Chondrocyte (in vitro differentiated cells): ENCODE results near the gene DPP4. TPM values are rescaled to one million over a fixed set of nuclear protein-coding genes. Genes with fewer than 3 reads are reported as not detected.

Experiments
- DNase-seq: peaks from one replicate; pipeline ENCODE4 v3.0.0; 2021; ENCODE audit warnings: mixed read lengths, low spot score
- H3K27ac Mint-ChIP-seq: one replicate; pipeline ENCODE4 v1.8.0; 2021; ENCODE audit warnings: mild to moderate bottlenecking, moderate library complexity, mixed read lengths; ENCODE audit not compliant: unreplicated experiment
- H3K27me3 Mint-ChIP-seq: 2 replicates; pipeline ENCODE4 v1.8.0; 2021; ENCODE audit warnings: low read depth, mixed read lengths
- H3K36me3 Mint-ChIP-seq: 2 replicates; pipeline ENCODE4 v1.8.0; 2021; ENCODE audit warnings: low read depth, mixed read lengths
- H3K4me1 Mint-ChIP-seq: 2 replicates; pipeline ENCODE4 v1.8.0; 2021; ENCODE audit warnings: low read depth, mild to moderate bottlenecking, mixed read lengths
- H3K4me3 Mint-ChIP-seq: one replicate; pipeline ENCODE4 v1.8.0; 2021; ENCODE audit warnings: mild to moderate bottlenecking, moderate library complexity, mixed read lengths; ENCODE audit not compliant: unreplicated experiment
- H3K9me3 Mint-ChIP-seq: 2 replicates; pipeline ENCODE4 v1.8.0; 2021; ENCODE audit warnings: low read depth, mixed read lengths
- CTCF ChIP-seq: fragments of 200-600 bp; sonication (generic); IDR thresholded peaks from 2 replicates; pipeline ENCODE4 v1.5.0; 2021; ENCODE audit warnings: antibody characterized with exemption, mild to moderate bottlenecking, moderate library complexity
- total RNA-seq: library from RNA; stranded (reverse); gene quantifications from 3 replicates; pipeline ENCODE4 v1.2.1, GENCODE V29; 2021

DPP4 gene
- total RNA-seq, 1 donor from 2014 or later, result 0.42 TPM

GRCh38 chr2:162000431-162000830 is 73.6 kb downstream of the DPP4 start:
- H3K9me3 Mint-ChIP-seq, result no peaks in the 10 kb centered on the region
- H3K27ac Mint-ChIP-seq, result no peak overlapping the region
- DNase-seq, result no peak
- TF ChIP-seq CTCF, result no peak
- peaks cover 41% of the 10 kb centered on the region for H3K27me3 Mint-ChIP-seq
- no peak overlapping the region for H3K4me3 Mint-ChIP-seq
- no peaks in the 10 kb centered on the region for H3K4me1 Mint-ChIP-seq
- H3K36me3 Mint-ChIP-seq, result no peaks in the 10 kb centered on the region

GRCh38 chr2:161999321-161999720 is 74.7 kb downstream of the DPP4 start:
- peaks cover 42% of the 10 kb centered on the region for H3K27me3 Mint-ChIP-seq
- H3K36me3 Mint-ChIP-seq, result no peaks in the 10 kb centered on the region
- no peaks in the 10 kb centered on the region for H3K9me3 Mint-ChIP-seq
- H3K4me1 Mint-ChIP-seq, result no peaks in the 10 kb centered on the region
- no peak overlapping the region for H3K4me3 Mint-ChIP-seq
- TF ChIP-seq CTCF, result no peak
- H3K27ac Mint-ChIP-seq, result no peak overlapping the region
- no peak for DNase-seq

- no peak overlapping the region for H3K27ac Mint-ChIP-seq
- H3K4me1 Mint-ChIP-seq, result no peaks in the 10 kb centered on the region
- H3K4me3 Mint-ChIP-seq, result no peak overlapping the region
- H3K9me3 Mint-ChIP-seq, result no peaks in the 10 kb centered on the region
- DNase-seq, result no peak
- no peak for TF ChIP-seq CTCF
- H3K36me3 Mint-ChIP-seq, result no peaks in the 10 kb centered on the region
- peaks cover 38% of the 10 kb centered on the region for H3K27me3 Mint-ChIP-seq
Measured at GRCh38 chr2:161998857-161999256, 75.2 kb downstream of the DPP4 start.

- no peak for DNase-seq
- H3K27ac Mint-ChIP-seq, result no peak overlapping the region
- peaks cover 32% of the 10 kb centered on the region for H3K27me3 Mint-ChIP-seq
- H3K4me1 Mint-ChIP-seq, result peaks cover 2% of the 10 kb centered on the region
- H3K9me3 Mint-ChIP-seq, result no peaks in the 10 kb centered on the region
- H3K4me3 Mint-ChIP-seq, result no peak overlapping the region
- no peaks in the 10 kb centered on the region for H3K36me3 Mint-ChIP-seq
- no peak for TF ChIP-seq CTCF
Measured at GRCh38 chr2:161997916-161998471, 76.0 kb downstream of the DPP4 start.

- no peak for TF ChIP-seq CTCF
- H3K4me1 Mint-ChIP-seq, result peaks cover 19% of the 10 kb centered on the region
- peaks cover 26% of the 10 kb centered on the region for H3K27me3 Mint-ChIP-seq
- H3K4me3 Mint-ChIP-seq, result no peak overlapping the region
- H3K36me3 Mint-ChIP-seq, result no peaks in the 10 kb centered on the region
- no peak for DNase-seq
- no peak overlapping the region for H3K27ac Mint-ChIP-seq
- no peaks in the 10 kb centered on the region for H3K9me3 Mint-ChIP-seq
Measured at GRCh38 chr2:161995553-161996016, 78.4 kb downstream of the DPP4 start.
